ENCODE data around the gene ILDR1. TPM values are rescaled to one million over a fixed set of nuclear protein-coding genes. Genes with fewer than 3 reads are reported as not detected.

Gene ILDR1
- total RNA-seq, 4 donors from 2014 or later, result 4.3 to 12.0 (median 8.7) TPM

DNA sequence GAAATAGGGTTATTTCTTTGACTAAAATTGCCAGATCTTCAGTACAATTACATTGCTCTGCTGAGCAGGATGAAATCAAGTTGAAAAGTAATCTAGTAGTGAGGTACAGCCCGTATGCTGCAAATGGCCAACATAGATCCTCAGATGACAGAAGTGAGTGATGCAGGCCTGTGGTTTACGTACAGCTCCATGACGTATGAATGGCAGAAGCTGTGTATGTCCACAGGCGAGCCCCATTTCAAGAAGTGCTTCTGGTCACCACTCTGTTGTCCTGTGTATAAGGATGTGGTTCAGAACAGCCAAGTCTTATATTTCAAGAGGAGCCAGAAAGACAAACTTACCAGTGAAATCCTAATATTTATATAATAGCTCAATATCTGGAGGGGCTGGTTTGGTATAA lies 42.3 kb upstream of the ILDR1 start:
- H3K27me3 ChIP-seq, result no peaks in the 10 kb centered on the region
- no peaks in the 10 kb centered on the region for H3K9me3 ChIP-seq
- no peak overlapping the region for H3K27ac ChIP-seq
- TF ChIP-seq CTCF (IDR thresholded peaks at IDR 0.05), result no peak
- TF ChIP-seq POLR2A (IDR thresholded peaks at IDR 0.05), result no peak
- no peak for DNase-seq
- H3K36me3 ChIP-seq, result no peaks in the 10 kb centered on the region
- H3K4me1 ChIP-seq, result no peaks in the 10 kb centered on the region
- no peak overlapping the region for H3K4me3 ChIP-seq (replicated peaks in 1 of 3)
- WGBS, 2 donors, result 86 to 88% methylated on average over 4 of the region's 4 CpGs
- intact Hi-C loops (cut with DNase I), result no loop called here

DNA sequence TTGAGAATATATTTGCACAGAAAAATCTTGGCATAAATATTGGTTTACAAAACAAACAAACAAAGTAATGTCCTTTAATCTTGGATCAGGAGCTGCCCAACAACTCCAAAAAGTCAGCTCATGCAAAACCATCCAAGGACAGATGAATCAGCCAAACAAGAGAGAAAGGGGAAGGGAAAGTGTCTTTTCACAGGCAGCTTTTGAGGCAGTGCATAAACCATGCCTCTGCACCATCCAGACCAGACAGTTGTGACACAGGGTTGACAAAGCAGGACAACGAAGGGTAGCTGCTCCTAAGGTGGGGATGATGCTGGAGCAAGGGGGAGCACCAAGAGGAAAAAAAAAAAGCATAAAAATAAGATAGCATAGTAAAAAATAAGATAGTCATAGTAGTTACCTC lies 41.9 kb upstream of the ILDR1 start:
- H3K27ac ChIP-seq, result no peak overlapping the region
- no peaks in the 10 kb centered on the region for H3K36me3 ChIP-seq
- H3K4me1 ChIP-seq, result no peaks in the 10 kb centered on the region
- 81 to 88% methylated on average over 1 of the region's 1 CpG for WGBS, 2 donors
- TF ChIP-seq CTCF (IDR thresholded peaks at IDR 0.05) (no peak), POLR2A (IDR thresholded peaks at IDR 0.05) (no peak)
- intact Hi-C loops (cut with DNase I), result no loop called here
- H3K27me3 ChIP-seq, result no peaks in the 10 kb centered on the region
- no peak overlapping the region for H3K4me3 ChIP-seq (replicated peaks in 1 of 3)
- no peaks in the 10 kb centered on the region for H3K9me3 ChIP-seq
- no peak for DNase-seq

GRCh38 chr3:122060040-122060698 lies 38.1 kb upstream of the ILDR1 start:
- H3K4me3 ChIP-seq (replicated peaks in 1 of 3), result no peak overlapping the region
- no peaks in the 10 kb centered on the region for H3K9me3 ChIP-seq
- 86 to 92% methylated on average over 6 of the region's 6 CpGs for WGBS, 2 donors
- no peaks in the 10 kb centered on the region for H3K4me1 ChIP-seq
- TF ChIP-seq POLR2A (IDR thresholded peaks at IDR 0.05) (no peak), CTCF (IDR thresholded peaks at IDR 0.05) (no peak)
- intact Hi-C loops (cut with DNase I), result no loop called here
- no peaks in the 10 kb centered on the region for H3K36me3 ChIP-seq
- DNase-seq, result no peak
- H3K27ac ChIP-seq, result no peak overlapping the region
- H3K27me3 ChIP-seq, result no peaks in the 10 kb centered on the region

DNA sequence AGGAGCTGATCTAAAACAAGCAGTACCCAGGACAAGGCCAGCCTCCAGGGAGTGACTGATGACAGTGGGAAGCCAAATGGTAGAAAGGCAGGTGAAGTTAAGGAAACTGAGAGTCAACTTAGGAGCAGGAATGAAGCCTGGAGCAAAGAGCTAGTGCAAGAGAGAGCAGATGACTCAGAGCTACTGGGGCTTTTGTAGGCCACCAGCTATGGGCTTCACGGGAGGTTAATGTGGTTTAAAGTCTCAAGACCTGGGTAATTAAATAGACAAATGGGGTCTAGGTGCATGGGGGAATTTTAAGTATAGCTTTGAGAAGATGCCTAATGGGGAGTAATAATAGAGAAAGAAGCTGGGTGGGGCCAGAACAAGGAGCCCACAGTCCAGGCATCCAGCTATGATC lies 36.2 kb upstream of the ILDR1 start:
- no peak overlapping the region for H3K27ac ChIP-seq
- no peak overlapping the region for H3K4me3 ChIP-seq (replicated peaks in 1 of 3)
- no peaks in the 10 kb centered on the region for H3K36me3 ChIP-seq
- no peaks in the 10 kb centered on the region for H3K27me3 ChIP-seq
- no peak for TF ChIP-seq CTCF (IDR thresholded peaks at IDR 0.05)
- TF ChIP-seq POLR2A (IDR thresholded peaks at IDR 0.05), result no peak
- intact Hi-C loops (cut with DNase I), result no loop called here
- no peak for DNase-seq
- no peaks in the 10 kb centered on the region for H3K4me1 ChIP-seq
- WGBS, 2 donors, result 86 to 93% methylated on average over 1 of the region's 1 CpG
- no peaks in the 10 kb centered on the region for H3K9me3 ChIP-seq

GRCh38 chr3:122057671-122058070 lies 35.6 kb upstream of the ILDR1 start:
- Histone ChIP-seq H3K4me1 (no peaks in the 10 kb centered on the region), H3K9me3 (no peaks in the 10 kb centered on the region), H3K36me3 (no peaks in the 10 kb centered on the region), H3K27me3 (no peaks in the 10 kb centered on the region), H3K4me3 (replicated peaks in 1 of 3) (no peak overlapping the region), H3K27ac (no peak overlapping the region)
- intact Hi-C loops (cut with DNase I), result no loop called here
- TF ChIP-seq POLR2A (IDR thresholded peaks at IDR 0.05) (no peak), CTCF (IDR thresholded peaks at IDR 0.05) (no peak)
- WGBS, 2 donors, result 88 to 90% methylated on average over 2 of the region's 2 CpGs
- DNase-seq, result no peak

Measured in thyroid gland (tissue), 4 donors.